ENCODE data around the gene NFASC. TPM values are rescaled to one million over a fixed set of nuclear protein-coding genes. Genes with fewer than 3 reads are reported as not detected.

The NFASC gene
- polyA plus RNA-seq, 4 donors = 0.22 to 5.8 (median 3.0) TPM

GRCh38 chr1:204920967-204921366, 50.3 kb downstream of the NFASC start:
- Histone ChIP-seq H3K36me3 (ENCODE audit: control insufficient read depth in 3 of 3, insufficient read depth in 2 of 3, low read depth in 1 of 3, low read length in 3 of 3) (no peaks in the 10 kb centered on the region), H3K27me3 (ENCODE audit: control insufficient read depth in 3 of 3, insufficient read depth in 3 of 3, low read length in 3 of 3) (no peaks in the 10 kb centered on the region), H3K4me3 (ENCODE audit: low read depth in 1 of 3, low read length in 3 of 3) (no peak overlapping the region), H3K4me1 (ENCODE audit: control insufficient read depth in 3 of 3, insufficient read depth in 2 of 3, low read depth in 1 of 3, low read length in 2 of 3) (no peaks in the 10 kb centered on the region), H3K9me3 (ENCODE audit: control insufficient read depth in 2 of 2, insufficient read depth in 1 of 2, low read depth in 1 of 2, low read length in 1 of 2) (no peaks in the 10 kb centered on the region), H3K27ac (ENCODE audit: low read depth in 1 of 3, low read length in 2 of 3) (no peak overlapping the region)
- no peak for DNase-seq
- WGBS, 3 donors = 46 to 72% (median 49%) methylated on average over 7 of the region's 7 CpGs
- no peak for FAIRE-seq

- WGBS, 3 donors = 80 to 88% (median 81%) methylated on average over 15 of the region's 15 CpGs
- no peak for DNase-seq
- no peak for FAIRE-seq
- Histone ChIP-seq H3K36me3 (ENCODE audit: control insufficient read depth in 3 of 3, insufficient read depth in 2 of 3, low read depth in 1 of 3, low read length in 3 of 3) (no peaks in the 10 kb centered on the region), H3K27me3 (ENCODE audit: control insufficient read depth in 3 of 3, insufficient read depth in 3 of 3, low read length in 3 of 3) (no peaks in the 10 kb centered on the region), H3K9me3 (ENCODE audit: control insufficient read depth in 2 of 2, insufficient read depth in 1 of 2, low read depth in 1 of 2, low read length in 1 of 2) (no peaks in the 10 kb centered on the region), H3K4me1 (ENCODE audit: control insufficient read depth in 3 of 3, insufficient read depth in 2 of 3, low read depth in 1 of 3, low read length in 2 of 3) (no peaks in the 10 kb centered on the region), H3K4me3 (ENCODE audit: low read depth in 1 of 3, low read length in 3 of 3) (no peak overlapping the region), H3K27ac (ENCODE audit: low read depth in 1 of 3, low read length in 2 of 3) (no peak overlapping the region)
Observed at GRCh38 chr1:204921855-204922516, 51.3 kb downstream of the NFASC start.

GRCh38 chr1:204923201-204923600, 52.5 kb downstream of the NFASC start:
- Histone ChIP-seq H3K27me3 (ENCODE audit: control insufficient read depth in 3 of 3, insufficient read depth in 3 of 3, low read length in 3 of 3) (no peaks in the 10 kb centered on the region), H3K4me3 (ENCODE audit: low read depth in 1 of 3, low read length in 3 of 3) (no peak overlapping the region), H3K4me1 (ENCODE audit: control insufficient read depth in 3 of 3, insufficient read depth in 2 of 3, low read depth in 1 of 3, low read length in 2 of 3) (no peaks in the 10 kb centered on the region), H3K36me3 (ENCODE audit: control insufficient read depth in 3 of 3, insufficient read depth in 2 of 3, low read depth in 1 of 3, low read length in 3 of 3) (no peaks in the 10 kb centered on the region), H3K27ac (ENCODE audit: low read depth in 1 of 3, low read length in 2 of 3) (no peak overlapping the region), H3K9me3 (ENCODE audit: control insufficient read depth in 2 of 2, insufficient read depth in 1 of 2, low read depth in 1 of 2, low read length in 1 of 2) (no peaks in the 10 kb centered on the region)
- 69 to 79% (median 72%) methylated on average over 10 of the region's 10 CpGs for WGBS, 3 donors
- FAIRE-seq (no peak), DNase-seq (no peak)

DNA sequence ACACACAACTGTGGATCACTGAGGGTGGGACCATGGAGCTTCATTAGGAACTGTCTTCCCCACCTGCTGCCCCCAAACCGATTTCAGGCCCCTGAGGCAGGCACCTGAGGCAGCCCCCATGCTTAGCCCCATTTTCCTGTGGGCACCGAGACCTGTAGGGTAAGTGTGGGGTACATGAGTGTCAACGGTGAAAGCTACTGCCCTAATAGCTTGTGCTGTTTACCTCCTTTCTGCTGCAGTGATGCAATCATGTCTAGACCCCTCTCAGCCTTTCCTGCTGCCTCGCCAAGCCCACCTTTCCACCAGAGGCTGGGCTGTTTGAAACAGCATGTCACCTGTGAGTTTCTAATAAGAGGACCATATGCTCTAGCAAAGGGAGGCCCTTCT, 53.0 kb downstream of the NFASC start:
- no peak for DNase-seq
- Histone ChIP-seq H3K27ac (ENCODE audit: low read depth in 1 of 3, low read length in 2 of 3) (no peak overlapping the region), H3K9me3 (ENCODE audit: control insufficient read depth in 2 of 2, insufficient read depth in 1 of 2, low read depth in 1 of 2, low read length in 1 of 2) (no peaks in the 10 kb centered on the region), H3K27me3 (ENCODE audit: control insufficient read depth in 3 of 3, insufficient read depth in 3 of 3, low read length in 3 of 3) (no peaks in the 10 kb centered on the region), H3K4me1 (ENCODE audit: control insufficient read depth in 3 of 3, insufficient read depth in 2 of 3, low read depth in 1 of 3, low read length in 2 of 3) (no peaks in the 10 kb centered on the region), H3K4me3 (ENCODE audit: low read depth in 1 of 3, low read length in 3 of 3) (no peak overlapping the region), H3K36me3 (ENCODE audit: control insufficient read depth in 3 of 3, insufficient read depth in 2 of 3, low read depth in 1 of 3, low read length in 3 of 3) (no peaks in the 10 kb centered on the region)
- 63 to 70% (median 66%) methylated on average over 4 of the region's 4 CpGs for WGBS, 3 donors
- no peak for FAIRE-seq

GRCh38 chr1:204924013-204924759, 53.5 kb downstream of the NFASC start:
- Histone ChIP-seq H3K4me3 (ENCODE audit: low read depth in 1 of 3, low read length in 3 of 3) (no peak overlapping the region), H3K9me3 (ENCODE audit: control insufficient read depth in 2 of 2, insufficient read depth in 1 of 2, low read depth in 1 of 2, low read length in 1 of 2) (no peaks in the 10 kb centered on the region), H3K4me1 (ENCODE audit: control insufficient read depth in 3 of 3, insufficient read depth in 2 of 3, low read depth in 1 of 3, low read length in 2 of 3) (no peaks in the 10 kb centered on the region), H3K27me3 (ENCODE audit: control insufficient read depth in 3 of 3, insufficient read depth in 3 of 3, low read length in 3 of 3) (no peaks in the 10 kb centered on the region), H3K27ac (ENCODE audit: low read depth in 1 of 3, low read length in 2 of 3) (no peak overlapping the region), H3K36me3 (ENCODE audit: control insufficient read depth in 3 of 3, insufficient read depth in 2 of 3, low read depth in 1 of 3, low read length in 3 of 3) (no peaks in the 10 kb centered on the region)
- WGBS, 3 donors = 55 to 70% (median 62%) methylated on average over 5 of the region's 5 CpGs
- DNase-seq (no peak), FAIRE-seq (no peak)

DNA sequence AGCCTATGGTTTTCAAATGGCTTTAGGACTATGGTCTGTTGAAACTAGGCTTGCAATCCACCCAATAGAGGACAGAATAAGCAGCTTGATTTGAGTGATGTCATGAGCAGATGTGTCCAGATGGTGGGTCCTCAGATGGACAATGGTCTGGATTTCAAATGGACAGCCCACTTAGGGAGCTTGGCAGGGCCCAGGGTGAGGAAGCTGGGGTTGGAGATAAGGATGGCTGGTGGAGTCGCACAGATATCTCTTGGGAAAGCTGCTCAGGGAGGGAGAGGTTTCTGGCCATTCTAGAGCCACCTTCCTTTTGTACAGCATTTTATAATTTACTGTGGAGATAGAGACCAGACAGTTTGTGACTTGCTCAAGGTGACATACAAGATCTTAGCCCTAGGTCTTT, 55.0 kb downstream of the NFASC start:
- Histone ChIP-seq H3K36me3 (ENCODE audit: control insufficient read depth in 3 of 3, insufficient read depth in 2 of 3, low read depth in 1 of 3, low read length in 3 of 3) (no peaks in the 10 kb centered on the region), H3K4me3 (ENCODE audit: low read depth in 1 of 3, low read length in 3 of 3) (no peak overlapping the region), H3K4me1 (ENCODE audit: control insufficient read depth in 3 of 3, insufficient read depth in 2 of 3, low read depth in 1 of 3, low read length in 2 of 3) (no peaks in the 10 kb centered on the region), H3K9me3 (ENCODE audit: control insufficient read depth in 2 of 2, insufficient read depth in 1 of 2, low read depth in 1 of 2, low read length in 1 of 2) (no peaks in the 10 kb centered on the region), H3K27me3 (ENCODE audit: control insufficient read depth in 3 of 3, insufficient read depth in 3 of 3, low read length in 3 of 3) (peaks cover 0 to 4% (median 0%) of the 10 kb centered on the region in 3 donors), H3K27ac (ENCODE audit: low read depth in 1 of 3, low read length in 2 of 3) (no peak overlapping the region)
- DNase-seq = no peak
- 57 to 70% (median 66%) methylated on average over 1 of the region's 1 CpG for WGBS, 3 donors
- no peak for FAIRE-seq

- Histone ChIP-seq H3K27ac (ENCODE audit: low read depth in 1 of 3, low read length in 2 of 3) (no peak overlapping the region), H3K27me3 (ENCODE audit: control insufficient read depth in 3 of 3, insufficient read depth in 3 of 3, low read length in 3 of 3) (peaks cover 0 to 4% (median 0%) of the 10 kb centered on the region in 3 donors), H3K4me3 (ENCODE audit: low read depth in 1 of 3, low read length in 3 of 3) (no peak overlapping the region), H3K4me1 (ENCODE audit: control insufficient read depth in 3 of 3, insufficient read depth in 2 of 3, low read depth in 1 of 3, low read length in 2 of 3) (no peaks in the 10 kb centered on the region), H3K9me3 (ENCODE audit: control insufficient read depth in 2 of 2, insufficient read depth in 1 of 2, low read depth in 1 of 2, low read length in 1 of 2) (no peaks in the 10 kb centered on the region), H3K36me3 (ENCODE audit: control insufficient read depth in 3 of 3, insufficient read depth in 2 of 3, low read depth in 1 of 3, low read length in 3 of 3) (no peaks in the 10 kb centered on the region)
- 49 to 58% (median 56%) methylated on average over 11 of the region's 11 CpGs for WGBS, 3 donors
- FAIRE-seq (no peak), DNase-seq (no peak)
Observed at GRCh38 chr1:204927673-204928641, 57.3 kb downstream of the NFASC start.
